IPS-18a (cell line): ENCODE data around the gene TRPV3.
"Not testable (repeated sequence)": the region's sequence is repeated elsewhere in the genome, so short reads cannot be mapped to it uniquely, and the experiment has no call there.

Source experiments
- H3K27ac ChIP-seq: one replicate; pipeline ENCODE4 v1.5.1; 2013; ENCODE audit warnings: low read length
- H3K27me3 ChIP-seq: one replicate; pipeline ENCODE4 v1.6.1; 2013; ENCODE audit warnings: mild to moderate bottlenecking, low read length; ENCODE audit not compliant: control insufficient read depth, insufficient read depth
- H3K36me3 ChIP-seq: one replicate; pipeline ENCODE4 v1.6.1; 2013; ENCODE audit warnings: low read depth, low read length; ENCODE audit not compliant: control insufficient read depth
- H3K4me1 ChIP-seq: one replicate; pipeline ENCODE4 v1.6.1; 2013; ENCODE audit warnings: low read depth, low read length; ENCODE audit not compliant: control insufficient read depth
- H3K4me3 ChIP-seq: one replicate; pipeline ENCODE4 v1.5.1; 2013; ENCODE audit warnings: low read length
- H3K9ac ChIP-seq: one replicate; pipeline ENCODE4 v1.6.1; 2013; ENCODE audit warnings: mild to moderate bottlenecking, low read length, moderate library complexity
- H3K9me3 ChIP-seq: one replicate; pipeline ENCODE4 v1.6.1; 2013; ENCODE audit warnings: low read depth, low read length; ENCODE audit not compliant: control insufficient read depth

Gene TRPV3

GRCh38 chr17:3592216-3592860, 34.7 kb upstream of the TRPV3 start:
- Histone ChIP-seq H3K4me1 (no peaks in the 10 kb centered on the region), H3K27ac (no peak overlapping the region), H3K9me3 (no peaks in the 10 kb centered on the region), H3K4me3 (no peak overlapping the region), H3K27me3 (no peaks in the 10 kb centered on the region), H3K36me3 (no peaks in the 10 kb centered on the region), H3K9ac (no peak overlapping the region)

GRCh38 chr17:3590768-3591167, 33.2 kb upstream of the TRPV3 start:
- Histone ChIP-seq H3K9ac (no peak overlapping the region), H3K27me3 (no peaks in the 10 kb centered on the region), H3K4me3 (no peak overlapping the region), H3K27ac (no peak overlapping the region), H3K9me3 (no peaks in the 10 kb centered on the region), H3K36me3 (no peaks in the 10 kb centered on the region), H3K4me1 (no peaks in the 10 kb centered on the region)

- no peaks in the 10 kb centered on the region for H3K9me3 ChIP-seq
- no peak overlapping the region for H3K27ac ChIP-seq
- no peaks in the 10 kb centered on the region for H3K36me3 ChIP-seq
- H3K4me3 ChIP-seq: no peak overlapping the region
- no peaks in the 10 kb centered on the region for H3K27me3 ChIP-seq
- no peaks in the 10 kb centered on the region for H3K4me1 ChIP-seq
- H3K9ac ChIP-seq: no peak overlapping the region
Observed at GRCh38 chr17:3590231-3590630, 32.6 kb upstream of the TRPV3 start.

DNA sequence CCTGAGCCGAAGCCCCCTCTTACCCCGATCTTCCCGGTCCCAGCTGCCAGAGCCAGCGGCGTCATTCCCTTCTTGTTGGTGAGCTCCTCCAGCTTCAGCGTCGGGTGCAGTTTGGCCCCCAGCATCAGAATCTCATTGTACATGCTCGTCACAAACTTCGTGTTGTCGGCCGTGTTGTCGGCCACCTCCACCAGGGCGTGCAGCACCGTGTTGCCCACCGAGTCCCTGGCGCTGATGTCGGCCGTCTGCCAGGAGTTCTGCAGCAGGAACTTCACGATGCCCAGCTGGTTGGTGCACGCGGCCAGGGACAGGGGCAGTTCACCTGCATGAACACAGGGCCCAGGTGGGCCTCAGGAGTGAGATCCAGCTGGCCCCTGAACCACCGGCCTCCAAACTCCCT, 32.2 kb upstream of the TRPV3 start:
- H3K27me3 ChIP-seq: no peaks in the 10 kb centered on the region
- no peaks in the 10 kb centered on the region for H3K9me3 ChIP-seq
- H3K36me3 ChIP-seq: no peaks in the 10 kb centered on the region
- no peak overlapping the region for H3K9ac ChIP-seq
- no peak overlapping the region for H3K27ac ChIP-seq
- H3K4me1 ChIP-seq: no peaks in the 10 kb centered on the region
- no peak overlapping the region for H3K4me3 ChIP-seq

DNA sequence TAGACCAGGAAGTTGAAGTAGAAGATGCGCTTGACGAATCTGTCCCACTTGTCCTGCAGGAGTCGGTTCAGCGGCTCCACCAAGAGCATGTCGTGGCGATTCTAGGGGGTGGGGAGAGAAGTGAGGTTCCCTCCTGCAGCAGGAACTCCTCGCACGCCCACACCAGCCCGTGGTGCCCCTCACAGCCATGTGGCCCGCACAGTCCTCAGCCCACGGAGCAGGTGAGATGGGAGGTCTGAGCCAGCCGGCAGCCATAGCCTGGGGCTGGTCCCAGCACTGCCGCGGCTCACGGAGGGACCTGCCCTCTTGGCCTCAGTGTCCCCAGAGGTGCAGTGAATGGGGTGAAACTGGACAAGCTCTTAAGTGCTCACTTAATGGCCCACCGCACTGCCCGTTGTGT, 28.2 kb upstream of the TRPV3 start:
- Histone ChIP-seq H3K9me3 (no peaks in the 10 kb centered on the region), H3K36me3 (no peaks in the 10 kb centered on the region), H3K27ac (no peak overlapping the region), H3K27me3 (no peaks in the 10 kb centered on the region), H3K4me1 (no peaks in the 10 kb centered on the region), H3K9ac (no peak overlapping the region), H3K4me3 (no peak overlapping the region)

GRCh38 chr17:3583456-3583855, 25.8 kb upstream of the TRPV3 start:
- Histone ChIP-seq H3K4me1 (no peaks in the 10 kb centered on the region), H3K36me3 (no peaks in the 10 kb centered on the region), H3K27me3 (no peaks in the 10 kb centered on the region), H3K27ac (no peak overlapping the region), H3K4me3 (no peak overlapping the region), H3K9me3 (no peaks in the 10 kb centered on the region), H3K9ac (no peak overlapping the region)

DNA sequence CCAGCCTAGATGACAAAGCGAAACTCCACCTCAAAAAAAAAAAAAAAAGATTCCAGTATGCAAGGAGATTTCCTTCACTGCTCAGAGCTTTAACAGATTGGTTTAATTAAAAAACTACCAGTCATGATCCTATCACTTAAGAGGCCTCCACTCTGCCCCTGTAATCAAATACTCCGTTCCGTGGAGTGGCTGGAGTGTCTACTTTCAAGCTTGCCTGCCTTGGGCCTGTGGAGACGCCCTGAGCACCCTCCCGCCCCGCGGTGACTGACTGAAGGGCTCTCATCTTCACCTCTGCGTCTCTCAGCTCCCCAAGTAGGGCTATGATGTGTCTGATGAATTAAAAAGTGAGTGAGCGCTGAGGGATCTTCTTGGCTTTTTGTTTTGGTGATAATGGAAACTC, 25.3 kb upstream of the TRPV3 start:
- Histone ChIP-seq H3K9me3 (no peaks in the 10 kb centered on the region), H3K27me3 (no peaks in the 10 kb centered on the region), H3K27ac (no peak overlapping the region), H3K4me3 (no peak overlapping the region), H3K9ac (no peak overlapping the region), H3K4me1 (no peaks in the 10 kb centered on the region), H3K36me3 (no peaks in the 10 kb centered on the region)

- H3K27ac ChIP-seq: not testable (repeated sequence)
Observed at GRCh38 chr17:3578667-3579066, 21.1 kb upstream of the TRPV3 start.

DNA sequence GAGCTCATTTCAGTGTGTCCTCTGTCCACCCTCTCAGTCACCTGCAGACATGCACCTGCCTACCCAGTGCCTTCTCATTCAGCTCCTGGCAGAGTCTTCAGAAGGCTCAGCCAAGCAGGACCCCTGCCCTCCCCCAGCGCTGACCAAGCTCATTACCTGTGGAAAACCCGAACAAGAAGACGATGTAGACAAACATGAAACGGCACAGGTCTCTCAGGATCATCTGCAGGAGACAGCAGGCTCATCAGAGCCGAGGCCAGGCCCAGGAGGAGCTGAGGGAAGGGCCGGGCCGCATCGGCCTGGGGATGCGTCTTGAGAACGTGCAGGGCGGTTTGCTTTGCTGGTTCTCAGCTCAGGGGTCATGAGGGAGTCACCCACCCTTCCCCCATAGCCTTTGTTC, 19.4 kb upstream of the TRPV3 start:
- no peaks in the 10 kb centered on the region for H3K36me3 ChIP-seq
- no peak overlapping the region for H3K9ac ChIP-seq
- no peak overlapping the region for H3K27ac ChIP-seq
- H3K4me1 ChIP-seq: no peaks in the 10 kb centered on the region
- H3K4me3 ChIP-seq: no peak overlapping the region
- H3K9me3 ChIP-seq: no peaks in the 10 kb centered on the region
- no peaks in the 10 kb centered on the region for H3K27me3 ChIP-seq

More at GRCh38 chr17:3578667-3579066, 21.1 kb upstream of the TRPV3 start:
- not testable (repeated sequence) for H3K4me1 ChIP-seq, H3K9me3 ChIP-seq, H3K36me3 ChIP-seq, H3K9ac ChIP-seq, H3K4me3 ChIP-seq, H3K27me3 ChIP-seq

- Histone ChIP-seq H3K36me3 (no peaks in the 10 kb centered on the region), H3K4me3 (no peak overlapping the region), H3K27ac (no peak overlapping the region), H3K4me1 (no peaks in the 10 kb centered on the region), H3K9me3 (no peaks in the 10 kb centered on the region), H3K9ac (no peak overlapping the region), H3K27me3 (no peaks in the 10 kb centered on the region)
Observed at GRCh38 chr17:3575511-3575910, 17.9 kb upstream of the TRPV3 start.

DNA sequence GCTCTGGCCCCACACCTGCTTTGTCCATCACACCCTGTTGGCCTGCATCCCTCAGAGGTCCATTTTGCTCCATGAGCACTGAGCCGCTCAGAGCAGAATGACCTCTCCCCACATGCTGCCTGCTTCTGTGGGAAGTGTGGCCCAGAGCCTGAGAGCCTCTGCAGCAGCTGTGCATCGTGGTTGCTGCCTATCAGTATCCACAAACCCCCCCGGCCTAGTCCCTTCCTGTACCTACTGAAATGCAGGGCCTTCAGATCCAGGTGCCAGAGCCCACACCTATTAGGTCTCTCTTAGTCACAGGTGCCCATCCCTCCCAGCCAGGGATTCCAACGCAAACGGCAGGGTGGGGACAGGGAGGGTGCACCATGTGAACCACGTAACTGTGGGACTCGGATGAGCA, 16.6 kb upstream of the TRPV3 start:
- Histone ChIP-seq H3K4me1 (no peaks in the 10 kb centered on the region), H3K27ac (no peak overlapping the region), H3K9ac (no peak overlapping the region), H3K9me3 (no peaks in the 10 kb centered on the region), H3K4me3 (no peak overlapping the region), H3K27me3 (no peaks in the 10 kb centered on the region), H3K36me3 (no peaks in the 10 kb centered on the region)

GRCh38 chr17:3573246-3574100, 15.9 kb upstream of the TRPV3 start:
- no peak overlapping the region for H3K9ac ChIP-seq
- H3K4me1 ChIP-seq: no peaks in the 10 kb centered on the region

More at GRCh38 chr17:3573246-3574100, 15.9 kb upstream of the TRPV3 start:
- H3K27ac ChIP-seq: no peak overlapping the region
- H3K4me3 ChIP-seq: no peak overlapping the region
- no peaks in the 10 kb centered on the region for H3K36me3 ChIP-seq
- H3K9me3 ChIP-seq: no peaks in the 10 kb centered on the region
- no peaks in the 10 kb centered on the region for H3K27me3 ChIP-seq
